ENCODE results near the gene DUSP14. TPM values are rescaled to one million over a fixed set of nuclear protein-coding genes. Genes with fewer than 3 reads are reported as not detected.

DUSP14 gene
- total and polyA plus RNA-seq, 9 donors = 10.4 to 14.1 (median 13.1) TPM

DNA sequence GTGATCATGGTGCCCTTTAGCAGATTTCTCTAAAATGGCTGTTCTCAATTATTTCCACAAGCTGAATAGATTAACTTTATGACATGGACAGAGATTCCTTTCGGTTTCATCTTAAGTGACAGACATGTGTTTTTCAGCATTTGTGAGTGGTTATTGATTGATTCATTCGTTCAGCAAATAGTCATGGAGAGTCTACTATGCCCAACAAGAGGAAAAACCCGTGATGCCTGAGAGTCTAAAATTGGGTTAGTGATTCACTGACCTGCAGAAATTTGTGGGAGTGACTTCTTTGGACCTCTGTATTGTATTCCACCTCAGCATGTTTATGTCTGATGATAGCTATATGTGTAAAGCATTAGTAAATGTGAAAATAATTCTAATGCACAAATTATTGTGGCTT, 28.0 kb upstream of the DUSP14 start:
- no peaks in the 10 kb centered on the region for H3K4me1 ChIP-seq (ENCODE audit: control insufficient read depth, insufficient read depth, low read length)
- H3K27me3 ChIP-seq (ENCODE audit: control insufficient read depth, insufficient read depth, low read length) = no peaks in the 10 kb centered on the region
- H3K27ac ChIP-seq (ENCODE audit: low read length) = no peak overlapping the region
- no peak for DNase-seq
- no peaks in the 10 kb centered on the region for H3K9me3 ChIP-seq (replicated peaks; ENCODE audit: control insufficient read depth, low read depth, low read length)
- H3K4me3 ChIP-seq (ENCODE audit: low read length) = no peak overlapping the region
- 90% methylated on average over 2 of the region's 3 CpGs for WGBS (ENCODE audit: insufficient coverage)
- H3K36me3 ChIP-seq (ENCODE audit: control insufficient read depth, insufficient read depth, low read length) = peaks cover 34% of the 10 kb centered on the region

DNA sequence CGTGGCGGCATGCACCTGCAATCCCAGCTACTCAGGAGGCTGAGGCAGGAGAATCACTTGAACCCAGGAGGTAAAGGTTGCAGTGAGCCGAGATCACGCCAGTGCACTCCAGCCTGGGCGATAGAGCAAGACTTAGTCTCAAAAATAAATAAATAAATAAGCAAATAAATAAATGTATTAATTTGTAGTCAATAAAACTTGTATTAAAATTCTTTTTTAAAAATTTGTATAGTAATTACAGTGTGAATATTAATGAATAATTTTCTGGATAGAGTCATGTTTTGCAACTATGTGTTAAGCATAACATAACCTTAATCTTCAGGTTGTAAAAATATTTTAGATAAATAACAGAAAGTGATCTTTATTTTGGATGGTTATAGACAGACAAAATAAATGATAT, 27.2 kb upstream of the DUSP14 start:
- no peak for DNase-seq
- H3K27me3 ChIP-seq (ENCODE audit: control insufficient read depth, insufficient read depth, low read length) = no peaks in the 10 kb centered on the region
- no peaks in the 10 kb centered on the region for H3K9me3 ChIP-seq (replicated peaks; ENCODE audit: control insufficient read depth, low read depth, low read length)
- no CpG with 5 or more reads among the region's 5 CpGs for WGBS (ENCODE audit: insufficient coverage)
- no peaks in the 10 kb centered on the region for H3K4me1 ChIP-seq (ENCODE audit: control insufficient read depth, insufficient read depth, low read length)
- no peak overlapping the region for H3K27ac ChIP-seq (ENCODE audit: low read length)
- H3K36me3 ChIP-seq (ENCODE audit: control insufficient read depth, insufficient read depth, low read length) = peaks cover 32% of the 10 kb centered on the region
- H3K4me3 ChIP-seq (ENCODE audit: low read length) = no peak overlapping the region

DNA sequence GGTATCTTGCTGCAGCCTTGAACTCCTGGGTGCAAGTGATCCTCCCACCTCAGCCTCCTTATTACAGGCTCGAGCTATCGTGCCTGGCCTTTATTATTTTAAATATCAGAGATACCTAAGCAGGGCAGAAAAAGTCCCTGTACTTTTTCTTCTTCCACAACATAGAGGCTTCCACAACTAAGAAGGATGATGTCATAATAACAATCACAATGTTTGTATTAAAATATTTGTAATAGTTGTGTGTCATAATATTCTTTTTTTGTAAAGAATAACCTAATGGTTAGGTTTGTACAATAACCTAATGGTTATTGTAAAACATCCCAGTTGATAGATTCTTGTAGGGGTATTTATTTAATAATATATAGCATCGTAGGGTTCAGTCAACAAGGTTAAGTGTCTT, 26.7 kb upstream of the DUSP14 start:
- H3K27ac ChIP-seq (ENCODE audit: low read length) = no peak overlapping the region
- no peaks in the 10 kb centered on the region for H3K9me3 ChIP-seq (replicated peaks; ENCODE audit: control insufficient read depth, low read depth, low read length)
- H3K36me3 ChIP-seq (ENCODE audit: control insufficient read depth, insufficient read depth, low read length) = peaks cover 33% of the 10 kb centered on the region
- no peaks in the 10 kb centered on the region for H3K4me1 ChIP-seq (ENCODE audit: control insufficient read depth, insufficient read depth, low read length)
- DNase-seq = no peak
- no peak overlapping the region for H3K4me3 ChIP-seq (ENCODE audit: low read length)
- H3K27me3 ChIP-seq (ENCODE audit: control insufficient read depth, insufficient read depth, low read length) = no peaks in the 10 kb centered on the region
- WGBS (ENCODE audit: insufficient coverage) = no CpG with 5 or more reads among the region's 3 CpGs

DNA sequence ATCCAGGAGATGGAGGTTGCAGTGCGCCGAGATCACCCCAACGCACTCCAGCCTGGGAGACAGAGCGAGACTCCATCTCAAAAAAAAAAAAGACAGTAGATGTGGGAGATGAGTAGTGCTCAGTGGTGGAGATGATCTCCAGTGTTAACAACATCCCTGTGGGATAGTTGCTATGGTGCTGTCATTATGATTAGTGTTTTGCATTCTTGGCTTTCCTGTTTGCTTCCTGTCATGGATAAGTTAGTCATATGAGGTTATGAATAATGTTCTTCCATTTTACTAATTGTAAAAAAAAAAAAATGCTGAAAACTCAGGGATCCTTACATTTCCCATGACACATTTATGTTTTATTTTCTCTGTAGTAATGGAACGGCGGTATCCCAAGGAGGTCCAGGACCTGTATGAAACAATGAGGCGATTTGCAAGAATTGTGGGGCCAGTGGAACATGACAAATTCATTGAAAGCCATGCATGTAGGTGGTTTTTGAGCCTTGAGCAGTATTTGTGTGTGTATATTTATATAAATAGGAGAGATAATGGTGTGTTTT, 24.5 kb upstream of the DUSP14 start:
- 86% methylated on average over 5 of the region's 7 CpGs for WGBS (ENCODE audit: insufficient coverage)
- Histone ChIP-seq H3K4me3 (ENCODE audit: low read length) (no peak overlapping the region), H3K9me3 (replicated peaks; ENCODE audit: control insufficient read depth, low read depth, low read length) (no peaks in the 10 kb centered on the region), H3K27me3 (ENCODE audit: control insufficient read depth, insufficient read depth, low read length) (no peaks in the 10 kb centered on the region), H3K27ac (ENCODE audit: low read length) (no peak overlapping the region), H3K36me3 (ENCODE audit: control insufficient read depth, insufficient read depth, low read length) (peaks cover 35% of the 10 kb centered on the region), H3K4me1 (ENCODE audit: control insufficient read depth, insufficient read depth, low read length) (no peaks in the 10 kb centered on the region)
- DNase-seq = no peak

DNA sequence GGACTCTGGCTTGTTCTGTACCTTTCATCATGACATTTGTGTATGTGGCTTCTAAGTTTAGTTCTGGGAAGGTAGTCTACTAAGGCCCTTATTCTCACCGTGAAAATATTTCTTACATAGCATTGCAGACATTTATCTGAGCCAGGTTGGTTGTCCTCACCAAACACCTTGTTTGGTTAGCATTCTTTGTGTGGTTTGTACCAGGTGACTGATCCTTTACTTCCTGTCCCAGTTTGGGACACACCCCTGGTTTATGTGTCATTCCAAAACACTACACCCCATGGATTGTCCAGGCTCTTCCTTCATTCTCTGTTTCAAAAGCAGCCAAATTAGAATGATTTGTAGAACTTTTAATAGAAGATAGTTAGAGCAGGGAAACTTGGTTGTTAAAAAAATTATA, 23.2 kb upstream of the DUSP14 start:
- Histone ChIP-seq H3K27me3 (ENCODE audit: control insufficient read depth, insufficient read depth, low read length) (no peaks in the 10 kb centered on the region), H3K36me3 (ENCODE audit: control insufficient read depth, insufficient read depth, low read length) (peaks cover 34% of the 10 kb centered on the region), H3K4me1 (ENCODE audit: control insufficient read depth, insufficient read depth, low read length) (no peaks in the 10 kb centered on the region), H3K4me3 (ENCODE audit: low read length) (no peak overlapping the region), H3K27ac (ENCODE audit: low read length) (no peak overlapping the region), H3K9me3 (replicated peaks; ENCODE audit: control insufficient read depth, low read depth, low read length) (no peaks in the 10 kb centered on the region)
- no CpG with 5 or more reads among the region's 1 CpG for WGBS (ENCODE audit: insufficient coverage)
- DNase-seq = no peak

DNA sequence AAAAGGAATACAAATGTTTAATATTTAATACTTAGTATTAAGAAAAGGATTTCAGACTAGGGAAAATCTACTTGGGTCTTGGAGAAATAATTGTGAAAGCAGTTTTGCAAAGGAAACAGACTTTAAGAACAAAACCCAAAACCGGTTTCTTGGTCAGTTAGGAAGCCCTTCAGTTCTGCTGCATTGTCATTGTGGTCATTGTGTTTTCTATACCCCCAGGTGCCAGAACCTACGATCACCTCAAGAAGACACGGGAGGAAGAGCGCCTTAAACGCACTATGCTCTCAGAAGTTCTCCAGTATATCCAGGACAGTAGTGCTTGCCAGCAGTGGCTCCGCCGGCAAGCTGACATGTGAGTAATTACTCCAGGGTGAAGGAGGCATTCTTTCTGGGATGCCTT, 19.5 kb upstream of the DUSP14 start:
- no peaks in the 10 kb centered on the region for H3K4me1 ChIP-seq (ENCODE audit: control insufficient read depth, insufficient read depth, low read length)
- no peak overlapping the region for H3K4me3 ChIP-seq (ENCODE audit: low read length)
- no peak for DNase-seq
- no peaks in the 10 kb centered on the region for H3K27me3 ChIP-seq (ENCODE audit: control insufficient read depth, insufficient read depth, low read length)
- no CpG with 5 or more reads among the region's 7 CpGs for WGBS (ENCODE audit: insufficient coverage)
- H3K9me3 ChIP-seq (replicated peaks; ENCODE audit: control insufficient read depth, low read depth, low read length) = no peaks in the 10 kb centered on the region
- H3K27ac ChIP-seq (ENCODE audit: low read length) = no peak overlapping the region
- peaks cover 42% of the 10 kb centered on the region for H3K36me3 ChIP-seq (ENCODE audit: control insufficient read depth, insufficient read depth, low read length)

DNA sequence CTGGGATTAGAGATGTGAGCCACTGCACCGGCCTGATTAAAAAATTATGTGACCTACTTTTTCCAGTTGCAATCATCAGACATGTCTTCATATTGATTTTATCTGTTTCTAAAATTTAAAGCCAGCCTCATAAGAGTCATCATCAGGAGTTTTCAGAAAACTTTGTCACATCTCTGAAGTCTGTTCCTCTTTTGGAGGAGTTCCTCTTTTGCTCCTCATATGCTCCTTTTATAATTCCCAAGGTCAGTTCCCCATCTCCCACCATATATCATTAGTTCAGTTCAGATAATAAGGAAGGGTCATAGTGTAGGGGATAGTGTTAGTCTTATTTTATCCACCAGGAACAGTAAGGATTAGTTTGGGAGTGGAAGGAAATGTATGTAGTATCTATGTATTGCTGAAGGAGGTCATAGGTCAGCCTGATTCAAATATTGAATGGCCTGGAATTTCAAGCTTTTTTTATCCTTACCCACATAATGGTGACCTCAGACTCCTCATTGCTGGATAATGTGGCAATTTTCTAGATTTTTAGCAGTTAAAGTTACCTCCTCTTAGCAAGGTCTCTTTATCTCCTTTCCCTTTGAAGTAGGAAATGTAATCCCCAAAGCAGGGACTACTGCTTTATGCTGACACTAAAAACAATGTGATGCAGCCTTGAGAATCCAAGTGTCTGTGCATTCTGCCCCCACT, 13.8 kb upstream of the DUSP14 start:
- no CpG with 5 or more reads among the region's 1 CpG for WGBS (ENCODE audit: insufficient coverage)
- Histone ChIP-seq H3K27me3 (ENCODE audit: control insufficient read depth, insufficient read depth, low read length) (no peaks in the 10 kb centered on the region), H3K9me3 (replicated peaks; ENCODE audit: control insufficient read depth, low read depth, low read length) (no peaks in the 10 kb centered on the region), H3K36me3 (ENCODE audit: control insufficient read depth, insufficient read depth, low read length) (peaks cover 38% of the 10 kb centered on the region), H3K4me3 (ENCODE audit: low read length) (no peak overlapping the region), H3K27ac (ENCODE audit: low read length) (no peak overlapping the region), H3K4me1 (ENCODE audit: control insufficient read depth, insufficient read depth, low read length) (peaks cover 3% of the 10 kb centered on the region)
- no peak for DNase-seq

DNA sequence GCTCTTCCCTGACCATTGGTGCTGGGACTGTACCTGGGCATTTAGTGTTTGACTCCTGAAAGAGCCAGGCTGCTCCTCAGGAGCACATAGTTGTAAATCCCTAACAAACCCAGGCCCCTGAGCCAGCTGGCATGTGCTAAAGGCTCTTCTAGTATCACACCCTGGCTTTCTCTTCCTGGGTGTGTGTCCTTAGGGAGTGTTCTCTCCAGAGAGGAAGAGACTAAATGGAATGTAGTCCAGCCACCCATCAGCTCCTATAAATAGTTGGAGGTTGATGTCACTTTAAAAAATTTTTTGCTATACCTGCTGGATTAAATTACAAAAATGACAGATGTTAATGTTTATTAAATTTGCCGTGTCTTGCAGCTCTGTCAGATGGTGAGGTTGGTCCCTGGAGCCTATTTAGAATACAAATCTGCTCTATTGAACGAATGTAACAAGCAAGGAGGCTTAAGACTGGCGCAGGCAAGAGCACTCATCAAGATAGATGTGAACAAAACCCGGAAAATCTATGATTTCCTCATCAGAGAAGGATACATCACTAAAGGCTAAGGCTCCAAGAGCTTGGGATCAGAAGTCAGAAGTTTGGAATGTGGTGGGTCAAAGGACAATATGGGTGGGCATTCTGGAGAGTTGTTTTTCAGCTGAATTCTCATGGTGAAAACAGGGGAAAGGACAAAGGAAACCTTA, 13.1 kb upstream of the DUSP14 start:
- Histone ChIP-seq H3K27me3 (ENCODE audit: control insufficient read depth, insufficient read depth, low read length) (no peaks in the 10 kb centered on the region), H3K4me3 (ENCODE audit: low read length) (no peak overlapping the region), H3K36me3 (ENCODE audit: control insufficient read depth, insufficient read depth, low read length) (peaks cover 36% of the 10 kb centered on the region), H3K4me1 (ENCODE audit: control insufficient read depth, insufficient read depth, low read length) (peaks cover 3% of the 10 kb centered on the region), H3K9me3 (replicated peaks; ENCODE audit: control insufficient read depth, low read depth, low read length) (no peaks in the 10 kb centered on the region), H3K27ac (ENCODE audit: low read length) (no peak overlapping the region)
- no CpG with 5 or more reads among the region's 4 CpGs for WGBS (ENCODE audit: insufficient coverage)
- no peak for DNase-seq

DNA sequence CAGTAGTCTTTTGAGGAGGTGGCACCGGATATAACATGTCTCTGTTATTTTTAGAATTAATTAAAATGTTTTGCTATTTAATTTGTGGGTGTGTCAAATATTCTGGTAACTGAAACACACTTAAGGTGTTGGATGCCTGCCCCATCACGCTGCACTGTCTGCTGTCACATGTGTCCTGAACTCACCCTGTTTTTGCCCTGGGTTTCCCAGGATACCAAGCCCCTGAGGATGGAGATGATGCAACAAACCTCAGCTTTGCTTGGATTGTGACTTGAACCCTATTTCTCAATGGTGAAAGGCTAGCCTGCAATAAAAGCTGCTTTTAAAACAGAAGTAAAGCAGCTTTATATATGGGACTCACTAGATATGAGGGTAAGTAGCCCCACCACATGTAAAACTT, 11.5 kb upstream of the DUSP14 start:
- DNase-seq = no peak
- H3K27ac ChIP-seq (ENCODE audit: low read length) = no peak overlapping the region
- H3K4me3 ChIP-seq (ENCODE audit: low read length) = no peak overlapping the region
- H3K4me1 ChIP-seq (ENCODE audit: control insufficient read depth, insufficient read depth, low read length) = peaks cover 6% of the 10 kb centered on the region
- H3K27me3 ChIP-seq (ENCODE audit: control insufficient read depth, insufficient read depth, low read length) = no peaks in the 10 kb centered on the region
- peaks cover 34% of the 10 kb centered on the region for H3K36me3 ChIP-seq (ENCODE audit: control insufficient read depth, insufficient read depth, low read length)
- WGBS (ENCODE audit: insufficient coverage) = 75% methylated on average over 1 of the region's 2 CpGs
- no peaks in the 10 kb centered on the region for H3K9me3 ChIP-seq (replicated peaks; ENCODE audit: control insufficient read depth, low read depth, low read length)

DNA sequence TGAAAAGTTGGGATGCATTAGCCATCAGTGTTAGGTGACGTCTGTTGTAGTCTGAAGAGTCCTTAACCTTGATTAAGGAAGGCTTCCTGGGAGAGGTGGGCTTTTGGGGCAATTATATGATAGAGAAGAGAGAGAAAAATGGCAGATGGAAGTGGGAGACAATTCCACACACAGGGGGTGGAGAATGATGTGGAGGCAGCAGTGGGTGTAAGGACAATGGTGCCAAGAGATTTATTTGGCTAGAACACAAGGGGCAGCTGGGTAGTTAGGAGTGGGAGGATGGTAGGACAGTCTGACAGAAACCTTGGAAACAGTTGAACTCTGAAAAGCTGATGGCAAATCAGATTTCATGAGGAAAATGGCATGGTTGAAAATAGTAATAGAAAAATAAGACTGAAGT, 10.7 kb upstream of the DUSP14 start:
- Histone ChIP-seq H3K27me3 (ENCODE audit: control insufficient read depth, insufficient read depth, low read length) (no peaks in the 10 kb centered on the region), H3K9me3 (replicated peaks; ENCODE audit: control insufficient read depth, low read depth, low read length) (no peaks in the 10 kb centered on the region), H3K4me1 (ENCODE audit: control insufficient read depth, insufficient read depth, low read length) (peaks cover 7% of the 10 kb centered on the region), H3K36me3 (ENCODE audit: control insufficient read depth, insufficient read depth, low read length) (peaks cover 25% of the 10 kb centered on the region), H3K4me3 (ENCODE audit: low read length) (no peak overlapping the region), H3K27ac (ENCODE audit: low read length) (no peak overlapping the region)
- WGBS (ENCODE audit: insufficient coverage) = 100% methylated on average over 1 of the region's 1 CpG
- no peak for DNase-seq
